NCI-H524 treated with DMSO at 0.1 percent for 48 hours (cell line): ENCODE data around the gene REPS2.
A peak's percentile ranks its signal among the peaks of the same experiment; 100 is the strongest.

Source experiments
- DNase-seq: peaks from one replicate; lab custom pipeline; 2025; lab: John Stamatoyannopoulos, UW

Gene REPS2

GRCh38 chrX:17035111-17035510, 88.7 kb downstream of the REPS2 start:
- no peak for DNase-seq

DNA sequence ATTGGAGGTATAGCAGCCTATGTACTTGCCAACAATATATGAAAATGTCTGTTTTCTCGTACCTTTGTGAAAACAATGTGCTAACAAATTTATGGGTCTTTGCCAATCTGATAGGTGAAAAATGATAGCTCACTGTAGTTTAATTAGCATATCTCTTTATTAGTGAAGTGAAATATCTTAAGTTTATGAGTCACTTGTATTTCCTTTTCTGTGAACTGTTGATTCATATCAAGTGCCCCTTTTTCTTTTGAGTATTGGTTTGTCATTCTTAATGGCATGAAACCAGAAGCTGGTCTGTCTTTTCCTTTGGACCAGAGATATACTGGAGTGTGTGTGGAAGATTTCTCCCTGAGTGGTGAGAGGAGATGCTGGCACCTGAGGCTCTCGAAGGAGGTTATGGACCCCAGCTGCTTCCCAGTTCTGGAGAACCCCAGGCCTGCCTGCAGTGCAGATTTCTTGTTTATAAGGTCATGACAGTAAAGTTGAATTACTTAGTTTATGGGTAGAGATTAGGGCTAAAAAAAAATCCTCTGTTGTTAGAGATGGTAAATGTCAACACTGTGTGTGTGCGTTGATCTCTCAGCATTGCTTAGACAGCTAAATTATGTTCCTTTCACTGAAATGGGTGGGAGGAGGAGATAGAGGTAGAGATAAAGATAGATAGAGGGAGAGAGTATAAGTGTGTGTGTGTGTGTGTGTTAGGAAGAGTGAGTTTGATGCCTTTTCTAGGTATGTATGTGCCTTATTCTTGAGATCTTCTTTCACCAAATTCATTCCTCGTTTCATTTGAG, 89.9 kb downstream of the REPS2 start:
- no peak for DNase-seq

- no peak for DNase-seq
These were observed 91.8 kb downstream of the REPS2 start for GRCh38 chrX:17038277-17038676.

DNA sequence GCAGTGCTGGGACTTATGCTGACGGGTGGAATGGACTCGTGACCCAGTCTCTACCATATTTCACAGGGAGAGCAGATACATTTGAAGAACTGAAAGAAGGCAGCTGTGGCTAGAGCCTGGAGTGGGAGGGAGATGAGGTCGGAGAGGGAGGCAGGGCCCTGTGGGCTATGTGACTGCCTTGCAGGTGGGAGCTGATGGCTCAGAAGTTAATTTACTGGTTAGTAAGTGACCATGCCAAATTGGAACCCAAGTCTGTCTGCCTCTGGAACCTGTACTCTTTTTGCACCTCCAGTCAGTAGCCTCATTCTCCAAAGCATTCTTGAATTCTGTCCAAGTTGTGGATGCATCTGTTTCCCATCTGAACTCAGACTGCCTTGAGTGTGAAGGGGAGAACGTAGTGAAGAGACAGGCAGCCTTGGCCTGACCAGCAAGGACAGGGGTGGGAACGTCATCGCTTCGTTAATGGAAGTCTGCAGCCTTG, 92.3 kb downstream of the REPS2 start:
- DNase-seq = no peak

- no peak for DNase-seq
These were observed 93.4 kb downstream of the REPS2 start for GRCh38 chrX:17039826-17040225.

GRCh38 chrX:17040711-17041110, 94.3 kb downstream of the REPS2 start:
- DNase-seq = no peak

- DNase-seq = no peak
These were observed 95.6 kb downstream of the REPS2 start for GRCh38 chrX:17042037-17042436.

DNA sequence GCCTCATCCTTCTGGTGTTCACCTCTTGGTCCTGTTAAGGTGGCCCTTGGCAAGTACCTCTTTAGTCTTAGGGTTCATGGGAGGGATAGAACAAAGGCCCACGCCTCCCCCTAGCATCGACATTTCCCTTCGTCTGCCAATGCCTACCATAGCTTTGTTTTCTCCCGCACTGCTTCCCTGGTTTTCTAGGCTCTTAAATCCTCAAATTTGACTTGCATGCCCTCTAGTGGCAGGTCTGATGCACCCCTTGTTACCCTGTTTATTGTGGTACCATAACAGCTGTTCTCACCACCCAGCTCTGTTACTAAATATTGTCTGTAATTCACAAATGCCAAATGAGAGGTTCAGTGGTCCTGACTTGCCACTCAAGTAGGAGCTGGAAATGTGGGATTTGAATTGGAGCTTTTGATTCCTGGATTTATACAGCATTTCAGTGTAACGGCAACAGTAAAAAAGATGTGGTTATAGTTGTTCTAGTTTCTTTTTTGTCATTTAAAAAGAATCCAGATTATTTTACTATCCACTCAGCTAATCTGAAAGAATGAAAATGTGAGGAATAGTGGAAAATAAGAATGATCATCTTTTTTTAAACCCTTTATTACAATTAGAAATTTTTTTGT, 100.1 kb downstream of the REPS2 start:
- DNase-seq = peak; percentile 86

DNA sequence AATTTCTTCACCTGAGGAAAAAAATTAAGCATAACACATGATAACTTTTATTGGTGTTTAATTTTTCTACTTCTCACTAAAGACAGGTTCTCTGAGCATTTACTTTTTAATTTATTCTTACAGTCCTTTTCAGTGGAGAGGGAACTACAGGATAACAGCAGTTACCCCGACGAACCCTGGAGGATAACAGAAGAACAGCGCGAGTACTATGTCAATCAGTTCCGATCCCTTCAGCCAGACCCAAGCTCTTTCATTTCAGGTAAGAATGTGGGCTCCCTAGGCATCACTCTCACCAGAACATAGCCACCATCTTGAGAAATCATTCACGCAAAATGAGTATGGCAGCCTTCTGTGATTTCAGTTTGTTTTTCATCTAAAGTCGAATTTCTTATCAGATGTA, 100.8 kb downstream of the REPS2 start:
- DNase-seq = no peak

DNA sequence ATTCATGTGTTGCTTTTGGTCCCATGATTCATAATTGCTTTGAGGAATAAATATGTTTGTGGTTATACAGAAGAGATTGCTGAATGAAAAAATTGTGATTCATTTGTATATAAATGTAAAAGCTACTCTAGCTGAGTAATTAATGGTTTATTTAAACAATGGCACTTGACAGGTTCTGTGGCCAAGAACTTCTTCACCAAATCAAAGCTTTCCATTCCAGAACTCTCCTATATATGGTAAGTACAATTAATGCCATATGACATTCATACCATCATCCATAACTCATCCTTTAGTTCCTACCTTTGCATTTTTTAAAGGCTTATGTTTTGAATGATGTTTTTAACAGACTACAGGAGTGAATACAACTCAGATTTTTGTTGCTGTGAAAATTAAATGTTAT, 105.8 kb downstream of the REPS2 start:
- no peak for DNase-seq

- no peak for DNase-seq
These were observed 106.3 kb downstream of the REPS2 start for GRCh38 chrX:17052793-17053192.

- DNase-seq = no peak
These were observed 107.0 kb downstream of the REPS2 start for GRCh38 chrX:17053502-17053901.

DNA sequence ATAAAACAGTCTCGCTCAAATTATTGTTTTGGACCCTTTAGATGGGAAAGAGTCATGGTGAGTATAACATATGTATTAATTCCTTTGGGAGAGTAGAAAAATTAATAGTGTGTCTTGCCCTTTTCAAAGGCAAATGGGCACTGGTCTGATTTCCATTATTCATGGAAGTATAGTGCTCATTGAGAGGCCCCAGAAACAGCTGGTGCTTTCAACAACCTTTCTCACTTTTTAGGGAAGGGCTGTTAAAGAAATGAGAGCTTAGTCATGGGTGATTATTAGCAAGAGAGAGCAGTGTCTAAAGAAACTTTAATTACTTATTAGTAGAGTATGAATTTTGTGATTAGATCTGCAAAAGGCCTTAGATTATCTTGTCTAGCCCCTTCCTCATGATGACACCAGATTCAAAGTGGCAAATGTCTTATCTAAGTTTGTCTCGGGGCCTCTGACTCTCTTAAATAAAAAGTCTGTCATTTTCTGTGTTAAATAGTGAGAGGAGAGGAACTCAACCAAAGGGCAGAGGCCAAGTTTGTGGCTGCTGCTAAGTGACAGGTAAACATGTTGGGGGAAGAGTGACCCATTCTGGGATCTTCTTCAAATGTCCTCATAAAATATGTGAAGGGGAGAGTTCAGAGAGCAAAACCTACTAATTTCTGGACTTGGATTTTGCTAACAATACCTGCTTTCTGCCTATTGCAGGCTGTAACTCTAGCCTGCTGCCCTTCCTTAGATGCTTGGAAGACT, 110.6 kb downstream of the REPS2 start:
- DNase-seq = no peak

GRCh38 chrX:17062065-17062464, 115.6 kb downstream of the REPS2 start:
- DNase-seq = no peak

GRCh38 chrX:17065100-17065499, 118.6 kb downstream of the REPS2 start:
- DNase-seq = no peak

DNA sequence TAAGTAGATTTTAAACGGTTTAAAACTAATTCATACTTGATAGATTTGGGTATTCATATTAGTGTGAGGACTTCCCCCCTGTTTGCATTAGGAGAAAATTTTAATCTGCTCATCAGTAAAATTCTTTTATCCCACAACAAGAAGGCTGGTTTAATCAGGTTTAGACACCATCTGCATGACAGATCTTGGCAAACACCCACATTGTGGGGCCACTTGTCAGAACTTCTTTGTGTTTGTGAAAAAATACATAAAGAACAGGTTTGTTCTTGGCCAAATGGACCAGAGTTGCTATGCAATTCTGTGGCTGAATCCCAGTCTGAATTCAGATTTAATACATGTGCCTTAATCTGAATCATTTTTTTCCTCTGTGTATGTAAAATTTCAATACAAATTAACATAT, 121.1 kb downstream of the REPS2 start:
- no peak for DNase-seq

DNA sequence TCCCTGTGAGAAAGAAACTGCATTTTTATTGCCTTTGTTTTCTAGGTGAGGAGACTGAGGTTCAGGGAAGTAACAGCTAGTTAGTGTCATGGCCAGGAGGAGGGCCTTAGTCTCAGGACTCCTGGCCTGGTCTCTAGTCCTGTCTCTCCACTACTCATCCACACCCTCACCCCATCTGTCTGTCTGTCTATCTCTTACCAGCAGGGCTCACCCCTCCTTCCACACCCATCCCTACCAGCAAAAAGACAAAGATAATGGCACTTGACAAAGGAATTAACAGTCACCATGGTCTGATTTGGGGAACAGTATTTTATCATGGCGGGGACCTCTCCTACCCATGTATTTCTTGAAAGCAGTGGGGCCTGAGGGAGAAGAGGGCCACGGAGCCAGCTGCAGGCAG, 125.8 kb downstream of the REPS2 start:
- DNase-seq = no peak

DNA sequence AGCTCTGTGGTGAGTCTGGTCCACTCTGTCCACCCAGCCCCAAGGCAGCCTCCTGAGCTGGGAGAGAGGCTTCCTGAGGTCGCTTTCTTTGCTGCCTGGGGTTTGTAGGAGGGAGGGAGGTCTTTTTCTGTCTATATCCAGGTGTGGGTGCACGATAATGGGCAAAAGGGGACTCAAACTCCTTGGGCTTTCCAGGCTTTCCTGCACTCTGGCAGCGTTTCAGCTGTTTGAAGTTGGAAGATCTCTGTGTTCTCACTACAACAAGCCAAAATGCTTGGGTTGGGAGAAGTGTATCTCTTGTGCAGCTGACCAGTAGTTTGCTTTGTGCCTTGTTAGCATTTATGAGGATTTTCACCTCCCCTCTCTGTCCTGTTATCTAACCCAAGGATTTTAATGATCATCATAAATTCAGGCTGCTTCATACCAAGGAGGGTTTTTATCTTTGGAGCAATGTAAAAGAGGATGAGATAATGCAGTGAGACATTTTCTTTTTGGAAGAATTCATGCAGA, 126.3 kb downstream of the REPS2 start:
- no peak for DNase-seq

DNA sequence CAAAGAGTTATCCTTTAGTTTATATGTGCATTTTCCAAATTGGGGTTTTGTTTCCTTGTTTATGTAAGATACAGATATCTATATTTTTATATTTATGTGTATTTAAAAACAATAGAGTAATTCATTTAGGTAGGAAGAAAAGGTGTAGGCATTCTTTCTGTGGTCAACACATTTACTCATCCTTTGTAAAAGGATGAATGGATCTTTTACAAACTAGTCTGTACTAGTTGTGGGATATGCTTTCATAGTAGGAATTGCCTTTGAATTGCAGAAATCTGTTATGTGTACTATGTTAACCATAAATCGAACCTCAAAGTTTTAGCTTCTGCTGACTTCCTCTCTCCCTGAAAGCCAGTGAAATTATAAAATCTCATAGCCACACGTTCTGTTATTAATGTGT, 128.5 kb downstream of the REPS2 start:
- no peak for DNase-seq

DNA sequence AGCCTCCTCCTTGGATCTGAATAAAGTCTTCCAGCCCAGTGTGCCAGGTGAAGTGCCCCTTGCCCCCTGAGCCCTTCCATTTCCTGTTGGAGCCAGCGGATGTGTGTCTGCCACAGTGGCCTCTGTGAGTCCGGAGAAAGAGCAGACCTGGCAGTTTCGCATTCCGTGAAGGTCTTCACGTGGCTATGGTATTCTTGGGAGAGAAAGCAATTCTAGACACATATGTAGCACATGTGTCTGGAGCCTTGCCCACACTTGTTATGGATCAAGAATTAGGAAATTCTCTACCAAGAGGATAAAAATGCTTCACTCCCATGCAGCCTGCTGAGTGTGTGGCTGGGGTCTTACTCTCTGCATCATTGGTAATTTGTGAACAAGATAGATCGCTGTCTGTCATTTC, 130.9 kb downstream of the REPS2 start:
- no peak for DNase-seq

DNA sequence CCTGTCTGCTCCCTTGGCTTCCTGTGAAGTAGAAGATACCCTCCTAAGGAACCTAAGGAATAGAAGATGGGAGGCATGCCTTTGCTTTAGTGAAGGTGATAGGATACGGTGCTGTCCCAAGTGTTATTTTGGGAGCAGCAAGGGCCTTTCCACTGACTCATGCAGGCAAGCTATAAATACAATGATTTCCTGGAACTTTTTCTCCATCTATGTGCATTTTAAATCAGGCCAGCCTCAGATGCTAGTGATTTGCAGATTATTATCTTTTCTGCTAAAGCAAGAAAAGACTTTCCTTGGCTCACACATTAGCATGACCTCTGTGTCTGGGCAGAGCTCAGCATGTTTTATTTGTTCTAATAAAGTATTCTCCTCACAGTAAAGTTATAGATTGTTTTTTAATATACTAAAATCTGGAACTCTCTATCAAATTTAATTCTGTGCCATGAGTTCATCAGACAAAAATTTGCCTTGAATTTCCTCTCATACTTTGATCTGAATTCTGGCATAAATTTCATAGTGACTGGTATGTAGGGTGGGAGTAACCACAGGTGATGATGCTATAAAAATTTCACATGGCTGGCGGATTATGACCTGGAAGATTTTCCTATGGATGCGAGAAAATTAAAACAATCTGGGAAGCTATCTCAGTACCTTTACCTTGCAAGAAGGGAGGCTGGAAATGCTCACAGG, 131.7 kb downstream of the REPS2 start:
- no peak for DNase-seq

GRCh38 chrX:17081511-17081910, 135.1 kb downstream of the REPS2 start:
- no peak for DNase-seq
